Activated B cell treated with CpG ODN at 0.5 μM for 24 hours (primary cell): ENCODE measurements around the gene TTC27. TPM values are rescaled to one million over a fixed set of nuclear protein-coding genes. Genes with fewer than 3 reads are reported as not detected.

ENCODE experiments used
- ATAC-seq: fragments of 200-7000 bp; cut with Tn5 transposase; one replicate; pipeline ENCODE4 v1.10.0; 2021; ENCODE audit warnings: low read depth, mild to moderate bottlenecking, moderate library complexity
- CTCF ChIA-PET: fragments of 350-600 bp; sonication (Branson Sonifier 250); formaldehyde crosslinking; loops from one replicate; lab custom pipeline; 2021; ENCODE audit warnings: antibody characterized with exemption; lab: Charles Lee
- POLR2A ChIA-PET: fragments of 350-600 bp; sonication (Branson Sonifier 250); formaldehyde crosslinking; loops from one replicate; lab custom pipeline; 2021; ENCODE audit warnings: antibody characterized with exemption; lab: Charles Lee
- DNase-seq: peaks from one replicate; pipeline ENCODE4 v3.0.0; 2022
- H3K27ac Mint-ChIP-seq: one replicate; pipeline ENCODE4 v1.8.0; 2020; ENCODE audit warnings: mixed read lengths
- H3K27me3 Mint-ChIP-seq: one replicate; pipeline ENCODE4 v1.8.0; 2021; ENCODE audit warnings: mixed read lengths
- H3K36me3 Mint-ChIP-seq: one replicate; pipeline ENCODE4 v1.8.0; 2021; ENCODE audit warnings: low read depth, mixed read lengths
- H3K4me1 Mint-ChIP-seq: one replicate; pipeline ENCODE4 v1.8.0; 2021; ENCODE audit warnings: mixed read lengths
- H3K4me3 Mint-ChIP-seq: one replicate; pipeline ENCODE4 v1.8.0; 2020; ENCODE audit warnings: mild to moderate bottlenecking, mixed read lengths
- H3K9me3 Mint-ChIP-seq: one replicate; pipeline ENCODE4 v1.8.0; 2020; ENCODE audit warnings: mixed read lengths
- intact Hi-C: fragments of 100-400 bp; cut with micrococcal nuclease; formaldehyde crosslinking; loops from one replicate; pipeline ENCODE4 v1.15.1; 2024
- total RNA-seq: library from RNA; stranded (reverse); gene quantifications from 2 replicates; pipeline ENCODE4 v1.2.3, GENCODE V29; 2022
- TF ChIP-seq, protein P1 (sequence below): fragments of 200-600 bp; IDR thresholded peaks from one replicate; pipeline ENCODE4 v1.8.0; 2022; ENCODE audit warnings: antibody characterized with exemption, mild to moderate bottlenecking

TTC27 gene
- total RNA-seq, 1 donor from 2014 or later: 34.8 TPM

DNA sequence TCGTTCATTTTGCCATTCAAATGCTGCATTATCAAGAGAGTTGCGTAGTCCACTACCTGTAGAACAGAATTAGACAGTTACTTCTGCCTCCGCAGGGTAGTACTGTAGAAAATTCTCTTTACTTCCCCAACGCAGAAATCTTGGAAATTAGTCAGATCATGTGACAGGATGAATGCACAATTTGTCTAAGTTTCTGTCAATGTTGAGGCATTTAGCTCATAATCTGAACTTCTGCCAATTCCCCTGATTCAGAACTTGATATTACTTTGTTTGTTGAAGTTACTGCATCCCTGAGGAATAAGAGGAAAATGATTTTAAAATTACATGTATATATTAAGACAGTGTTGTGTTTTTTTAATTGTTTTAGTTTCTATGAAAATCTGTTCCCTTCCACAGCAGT lies 83.4 kb downstream of the TTC27 start:
- ATAC-seq: no peak
- peaks cover 52% of the 10 kb centered on the region for H3K36me3 Mint-ChIP-seq
- intact Hi-C loops: no loop called here

DNA sequence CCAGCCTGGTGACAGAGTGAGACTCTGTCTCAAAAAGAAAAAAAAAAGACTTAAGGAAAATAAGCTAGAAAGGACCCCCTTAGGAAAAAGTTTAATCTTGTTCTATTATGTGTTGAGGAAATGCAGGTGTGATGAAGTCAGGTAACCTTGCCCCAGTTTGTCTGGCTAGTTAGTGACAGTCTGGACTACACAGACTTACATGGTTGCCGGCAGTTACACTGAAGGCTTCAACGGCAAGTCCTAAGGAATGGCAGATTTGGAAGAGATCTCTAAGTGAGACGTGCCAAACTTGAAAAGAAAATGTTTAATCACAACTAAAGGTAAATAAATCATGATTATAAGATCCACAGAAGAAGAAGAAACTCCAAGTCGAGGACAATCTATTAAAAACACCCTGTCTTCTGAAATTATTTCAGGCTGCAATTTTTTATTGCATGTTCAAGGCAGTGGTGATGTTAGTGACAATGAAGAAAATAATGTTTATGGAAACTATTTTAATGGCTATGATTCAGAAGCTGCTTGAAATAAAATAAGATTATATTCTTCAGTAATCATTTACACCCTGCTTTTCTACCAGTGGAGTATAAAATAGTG lies 84.2 kb downstream of the TTC27 start:
- DNase-seq: no peak
- peaks cover 54% of the 10 kb centered on the region for H3K36me3 Mint-ChIP-seq
- no peak overlapping the region for H3K4me3 Mint-ChIP-seq
- H3K9me3 Mint-ChIP-seq: peaks cover 5% of the 10 kb centered on the region
- intact Hi-C loops: no loop called here
- ATAC-seq: no peak
- no peaks in the 10 kb centered on the region for H3K27me3 Mint-ChIP-seq
- H3K27ac Mint-ChIP-seq: no peak overlapping the region
- CTCF ChIA-PET: no interaction called here
- TF ChIP-seq, protein P1, sequence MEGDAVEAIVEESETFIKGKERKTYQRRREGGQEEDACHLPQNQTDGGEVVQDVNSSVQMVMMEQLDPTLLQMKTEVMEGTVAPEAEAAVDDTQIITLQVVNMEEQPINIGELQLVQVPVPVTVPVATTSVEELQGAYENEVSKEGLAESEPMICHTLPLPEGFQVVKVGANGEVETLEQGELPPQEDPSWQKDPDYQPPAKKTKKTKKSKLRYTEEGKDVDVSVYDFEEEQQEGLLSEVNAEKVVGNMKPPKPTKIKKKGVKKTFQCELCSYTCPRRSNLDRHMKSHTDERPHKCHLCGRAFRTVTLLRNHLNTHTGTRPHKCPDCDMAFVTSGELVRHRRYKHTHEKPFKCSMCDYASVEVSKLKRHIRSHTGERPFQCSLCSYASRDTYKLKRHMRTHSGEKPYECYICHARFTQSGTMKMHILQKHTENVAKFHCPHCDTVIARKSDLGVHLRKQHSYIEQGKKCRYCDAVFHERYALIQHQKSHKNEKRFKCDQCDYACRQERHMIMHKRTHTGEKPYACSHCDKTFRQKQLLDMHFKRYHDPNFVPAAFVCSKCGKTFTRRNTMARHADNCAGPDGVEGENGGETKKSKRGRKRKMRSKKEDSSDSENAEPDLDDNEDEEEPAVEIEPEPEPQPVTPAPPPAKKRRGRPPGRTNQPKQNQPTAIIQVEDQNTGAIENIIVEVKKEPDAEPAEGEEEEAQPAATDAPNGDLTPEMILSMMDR: no peak
- peaks cover 10% of the 10 kb centered on the region for H3K4me1 Mint-ChIP-seq
- POLR2A ChIA-PET: interaction anchor here (0.6 kb wide), 1 partner anchor 65 kb away, joined by 3 read pairs; no protein-coding TSS in a partner anchor

More for the DNA sequence above, 83.4 kb downstream of the TTC27 start:
- no peaks in the 10 kb centered on the region for H3K27me3 Mint-ChIP-seq
- peaks cover 10% of the 10 kb centered on the region for H3K4me1 Mint-ChIP-seq
- H3K9me3 Mint-ChIP-seq: peaks cover 5% of the 10 kb centered on the region
- TF ChIP-seq, protein P1: no peak
- no peak overlapping the region for H3K4me3 Mint-ChIP-seq
- CTCF ChIA-PET: no interaction called here
- DNase-seq: no peak
- POLR2A ChIA-PET: interaction anchor here (0.6 kb wide), 1 partner anchor 64 kb away, joined by 3 read pairs; no protein-coding TSS in a partner anchor
- H3K27ac Mint-ChIP-seq: no peak overlapping the region

DNA sequence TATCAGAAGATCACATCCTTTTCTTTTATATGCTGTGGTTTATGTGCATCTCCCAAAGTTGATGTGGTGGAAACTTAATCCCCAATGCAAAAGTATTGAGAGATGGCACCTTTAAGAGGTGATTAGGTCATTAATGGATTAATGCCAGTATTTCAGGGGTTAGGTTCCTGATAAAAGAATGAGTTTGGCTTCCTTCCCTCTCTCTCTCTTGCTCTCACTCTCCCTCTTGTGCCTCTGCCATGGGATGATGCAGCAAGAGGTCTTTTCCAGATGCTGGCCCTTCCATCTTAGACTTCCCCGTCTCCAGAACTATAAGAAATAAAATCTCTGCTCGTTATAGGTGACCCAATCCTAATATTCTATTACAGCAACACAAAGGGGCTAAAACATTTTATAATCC lies 85.0 kb downstream of the TTC27 start:
- TF ChIP-seq, protein P1: no peak
- ChIA-PET POLR2A (no interaction called here), CTCF (no interaction called here)
- intact Hi-C loops: no loop called here
- peaks cover 55% of the 10 kb centered on the region for H3K36me3 Mint-ChIP-seq
- DNase-seq: no peak
- no peaks in the 10 kb centered on the region for H3K27me3 Mint-ChIP-seq
- H3K27ac Mint-ChIP-seq: no peak overlapping the region
- H3K4me3 Mint-ChIP-seq: no peak overlapping the region
- peaks cover 12% of the 10 kb centered on the region for H3K4me1 Mint-ChIP-seq
- no peak for ATAC-seq
- peaks cover 5% of the 10 kb centered on the region for H3K9me3 Mint-ChIP-seq

DNA sequence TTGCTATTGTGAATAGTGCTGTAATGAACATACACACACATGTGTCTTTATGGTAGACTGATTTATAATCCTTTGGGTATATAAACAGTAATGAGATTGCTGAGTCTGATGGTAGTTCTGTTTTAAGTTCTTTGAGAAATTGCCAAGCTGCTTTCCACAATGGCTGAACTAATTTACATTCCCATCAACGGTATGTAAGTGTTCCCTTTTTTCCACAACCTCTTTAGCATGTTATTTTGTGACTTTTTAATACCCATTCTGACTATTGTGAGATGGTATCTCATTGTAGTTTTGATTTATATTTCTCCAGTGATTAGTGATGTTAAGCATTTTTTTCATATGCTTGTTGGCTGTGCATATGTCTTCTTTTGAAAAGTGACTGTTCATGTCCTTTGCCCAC lies 86.7 kb downstream of the TTC27 start:
- H3K9me3 Mint-ChIP-seq: peaks cover 5% of the 10 kb centered on the region
- H3K4me1 Mint-ChIP-seq: peaks cover 12% of the 10 kb centered on the region
- no peak for DNase-seq
- ChIA-PET CTCF (no interaction called here), POLR2A (no interaction called here)
- no peaks in the 10 kb centered on the region for H3K27me3 Mint-ChIP-seq
- intact Hi-C loops: no loop called here
- peaks cover 54% of the 10 kb centered on the region for H3K36me3 Mint-ChIP-seq
- TF ChIP-seq, protein P1: no peak
- ATAC-seq: no peak
- no peak overlapping the region for H3K4me3 Mint-ChIP-seq
- H3K27ac Mint-ChIP-seq: no peak overlapping the region

DNA sequence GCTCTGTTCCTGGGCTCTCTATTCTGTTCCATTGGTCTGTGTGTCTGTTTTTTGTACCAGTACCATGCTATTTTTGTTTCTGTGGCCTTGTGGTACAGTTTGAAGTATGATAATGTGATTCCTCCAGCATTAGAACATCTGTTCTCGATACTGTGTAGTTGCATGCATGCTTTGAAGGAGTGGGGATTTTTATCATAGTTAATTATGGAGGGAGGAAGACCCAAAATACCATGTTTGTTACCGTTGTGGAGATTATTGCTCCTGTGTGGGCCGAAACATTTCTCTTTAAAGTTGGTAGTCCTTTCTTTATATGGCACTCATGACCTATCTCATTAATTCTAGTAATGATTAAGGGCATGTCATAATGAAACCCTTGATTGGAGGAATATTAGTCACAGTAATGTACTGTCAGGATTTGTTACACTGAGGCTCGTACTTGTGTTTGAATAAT lies 87.6 kb downstream of the TTC27 start:
- ATAC-seq (no peak), DNase-seq (no peak)
- Mint-ChIP-seq H3K4me1 (peaks cover 12% of the 10 kb centered on the region), H3K9me3 (peaks cover 5% of the 10 kb centered on the region), H3K4me3 (no peak overlapping the region), H3K27me3 (no peaks in the 10 kb centered on the region), H3K27ac (no peak overlapping the region), H3K36me3 (peaks cover 54% of the 10 kb centered on the region)
- intact Hi-C loops: no loop called here
- CTCF ChIA-PET: no interaction called here
- TF ChIP-seq, protein P1: no peak
- POLR2A ChIA-PET: no interaction called here
